ENCODE measurements around the gene MRPS14.
"Not testable (repeated sequence)": the region's sequence is repeated elsewhere in the genome, so short reads cannot be mapped to it uniquely, and the experiment has no call there.

The MRPS14 gene

DNA sequence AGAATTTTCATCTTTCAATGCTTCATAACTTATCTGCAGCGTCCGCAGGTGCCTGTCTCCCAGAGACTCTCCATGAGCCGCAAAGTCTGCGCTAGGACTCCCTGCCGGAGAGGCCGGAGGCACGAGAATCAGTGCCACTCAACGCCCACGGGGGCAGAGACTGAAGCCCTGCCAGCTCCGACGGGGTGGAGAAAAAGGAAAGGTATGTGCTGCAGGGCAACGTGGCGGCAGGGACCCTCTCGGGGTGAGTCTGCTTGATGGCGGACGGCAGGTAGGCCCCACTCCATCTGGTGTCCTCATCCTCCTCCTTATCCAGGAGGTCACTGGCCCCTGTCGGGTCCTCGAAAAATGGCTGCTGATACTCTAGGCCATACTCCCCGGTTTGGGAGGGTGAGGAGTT lies 21.9 kb upstream of the MRPS14 start:
- Histone ChIP-seq H3K27me3 (ENCODE audit: control insufficient read depth, insufficient read depth, low read length) (no peaks in the 10 kb centered on the region), H3K9ac (ENCODE audit: low read length) (no peak overlapping the region), H3K27ac (ENCODE audit: low read depth, low read length) (no peak overlapping the region), H3K4me1 (ENCODE audit: control insufficient read depth, insufficient read depth, low read length) (0 out of 2 replicates have a peak, but pooled peaks cover 3% of the 10 kb centered on the region), H3K4me3 (ENCODE audit: low read depth, low read length) (no peak overlapping the region), H3K36me3 (ENCODE audit: control insufficient read depth, insufficient read depth, low read length) (no peaks in the 10 kb centered on the region), H3K9me3 (ENCODE audit: control insufficient read depth, insufficient read depth, low read depth, low read length) (no peaks in the 10 kb centered on the region)

DNA sequence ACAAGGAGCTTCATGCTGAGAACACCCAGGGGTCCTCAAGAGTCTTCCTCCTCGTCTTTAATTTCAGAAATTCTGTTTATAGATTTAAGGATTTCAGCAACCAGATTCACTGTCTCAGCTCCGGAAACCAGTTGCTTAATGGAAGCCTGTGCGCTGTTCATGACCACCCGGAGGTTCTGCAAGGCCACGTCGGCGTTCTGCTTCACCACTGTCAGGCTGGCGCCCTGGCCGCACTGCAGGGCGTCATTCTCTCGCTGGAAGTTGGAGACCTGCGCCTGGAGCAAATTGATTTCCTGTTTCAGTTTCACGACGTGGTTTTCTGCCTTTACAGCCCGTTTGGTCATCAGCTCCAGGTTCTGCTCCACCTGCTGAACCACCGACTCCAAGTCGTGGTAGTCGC lies 21.4 kb upstream of the MRPS14 start:
- H3K27me3 ChIP-seq (ENCODE audit: control insufficient read depth, insufficient read depth, low read length); H3K4me1 ChIP-seq (ENCODE audit: control insufficient read depth, insufficient read depth, low read length); H3K4me3 ChIP-seq (ENCODE audit: low read depth, low read length); H3K36me3 ChIP-seq (ENCODE audit: control insufficient read depth, insufficient read depth, low read length); H3K9ac ChIP-seq (ENCODE audit: low read length); H3K9me3 ChIP-seq (ENCODE audit: control insufficient read depth, insufficient read depth, low read depth, low read length); H3K27ac ChIP-seq (ENCODE audit: low read depth, low read length): not testable (repeated sequence)

DNA sequence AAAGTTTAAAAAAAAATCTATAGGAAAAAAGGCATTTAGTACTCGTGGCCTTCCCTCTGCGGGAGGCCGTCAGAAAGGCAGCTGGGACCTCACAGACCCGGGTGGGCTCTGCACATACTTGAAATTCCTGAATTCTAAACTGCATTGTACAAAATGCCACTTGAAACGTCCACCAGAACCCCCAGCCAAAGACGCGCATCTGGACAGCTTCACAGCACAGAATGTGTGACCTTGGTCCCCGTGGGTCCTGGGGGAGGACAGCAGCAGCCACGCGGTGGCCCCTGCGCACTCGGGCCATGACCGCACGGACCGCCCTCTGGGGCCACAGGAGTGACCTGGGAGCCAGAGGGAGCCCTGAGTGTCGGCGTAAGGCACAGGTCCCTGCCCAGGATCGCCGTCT lies 20.6 kb upstream of the MRPS14 start:
- no peaks in the 10 kb centered on the region for H3K36me3 ChIP-seq (ENCODE audit: control insufficient read depth, insufficient read depth, low read length)
- no peak overlapping the region for H3K9ac ChIP-seq (ENCODE audit: low read length)
- 0 out of 2 replicates have a peak, but pooled peaks cover 3% of the 10 kb centered on the region for H3K4me1 ChIP-seq (ENCODE audit: control insufficient read depth, insufficient read depth, low read length)
- H3K9me3 ChIP-seq (ENCODE audit: control insufficient read depth, insufficient read depth, low read depth, low read length) = no peaks in the 10 kb centered on the region
- H3K4me3 ChIP-seq (ENCODE audit: low read depth, low read length) = no peak overlapping the region
- H3K27me3 ChIP-seq (ENCODE audit: control insufficient read depth, insufficient read depth, low read length) = no peaks in the 10 kb centered on the region
- no peak overlapping the region for H3K27ac ChIP-seq (ENCODE audit: low read depth, low read length)

DNA sequence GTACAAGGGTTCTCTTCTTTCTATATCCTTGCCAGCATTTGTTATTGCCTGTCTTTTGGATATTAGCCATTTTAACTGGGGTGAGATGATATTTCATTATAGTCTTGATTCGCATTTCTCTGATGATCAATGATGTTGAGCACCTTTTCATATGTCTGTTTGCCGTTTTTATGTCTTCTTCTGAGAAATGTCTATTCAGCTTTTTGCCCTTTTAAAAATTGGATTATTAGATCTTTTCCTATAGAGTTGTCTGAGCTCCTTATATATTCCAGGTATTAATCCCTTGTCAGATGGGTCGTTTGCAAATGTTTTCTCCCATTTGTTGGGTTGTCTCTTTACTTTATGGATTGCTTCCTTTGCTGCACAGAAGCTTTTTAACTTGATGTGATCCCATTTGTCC lies 19.4 kb upstream of the MRPS14 start:
- 0 out of 2 replicates have a peak, but pooled peaks cover 3% of the 10 kb centered on the region for H3K4me1 ChIP-seq (ENCODE audit: control insufficient read depth, insufficient read depth, low read length)
- H3K27ac ChIP-seq (ENCODE audit: low read depth, low read length) = no peak overlapping the region
- no peak overlapping the region for H3K4me3 ChIP-seq (ENCODE audit: low read depth, low read length)
- H3K27me3 ChIP-seq (ENCODE audit: control insufficient read depth, insufficient read depth, low read length) = no peaks in the 10 kb centered on the region
- no peak overlapping the region for H3K9ac ChIP-seq (ENCODE audit: low read length)
- no peaks in the 10 kb centered on the region for H3K9me3 ChIP-seq (ENCODE audit: control insufficient read depth, insufficient read depth, low read depth, low read length)
- H3K36me3 ChIP-seq (ENCODE audit: control insufficient read depth, insufficient read depth, low read length) = no peaks in the 10 kb centered on the region

DNA sequence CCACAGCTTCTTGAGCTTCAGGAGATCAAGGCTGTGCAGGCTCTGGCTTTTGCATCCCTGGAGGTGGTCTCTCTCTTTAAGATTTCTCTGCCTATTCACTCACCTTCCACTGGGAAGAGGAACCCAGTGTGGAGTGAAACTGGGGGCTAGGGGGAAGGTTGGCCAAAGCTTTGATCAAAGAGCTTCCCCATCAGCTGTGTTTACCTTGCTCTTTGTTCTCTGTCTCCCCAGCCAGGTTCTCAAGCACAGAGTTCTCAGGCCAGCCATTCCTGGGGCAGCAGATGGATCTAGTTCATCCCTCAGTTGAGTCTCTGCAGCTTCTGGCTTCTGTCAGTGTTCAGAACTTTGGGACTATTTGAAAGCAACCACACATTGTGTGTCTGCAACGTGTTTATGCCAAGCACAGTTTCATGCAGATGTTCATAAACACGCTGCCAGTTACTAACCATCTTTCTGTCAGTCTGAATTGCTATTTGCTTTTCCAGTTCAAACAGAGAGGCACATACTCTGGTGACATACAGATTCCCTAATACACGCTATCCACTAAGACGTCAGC lies 17.2 kb upstream of the MRPS14 start:
- Histone ChIP-seq H3K27me3 (ENCODE audit: control insufficient read depth, insufficient read depth, low read length) (no peaks in the 10 kb centered on the region), H3K27ac (ENCODE audit: low read depth, low read length) (no peak overlapping the region), H3K9me3 (ENCODE audit: control insufficient read depth, insufficient read depth, low read depth, low read length) (no peaks in the 10 kb centered on the region), H3K4me3 (ENCODE audit: low read depth, low read length) (no peak overlapping the region), H3K4me1 (ENCODE audit: control insufficient read depth, insufficient read depth, low read length) (peaks cover 19% of the 10 kb centered on the region), H3K9ac (ENCODE audit: low read length) (no peak overlapping the region), H3K36me3 (ENCODE audit: control insufficient read depth, insufficient read depth, low read length) (no peaks in the 10 kb centered on the region)

DNA sequence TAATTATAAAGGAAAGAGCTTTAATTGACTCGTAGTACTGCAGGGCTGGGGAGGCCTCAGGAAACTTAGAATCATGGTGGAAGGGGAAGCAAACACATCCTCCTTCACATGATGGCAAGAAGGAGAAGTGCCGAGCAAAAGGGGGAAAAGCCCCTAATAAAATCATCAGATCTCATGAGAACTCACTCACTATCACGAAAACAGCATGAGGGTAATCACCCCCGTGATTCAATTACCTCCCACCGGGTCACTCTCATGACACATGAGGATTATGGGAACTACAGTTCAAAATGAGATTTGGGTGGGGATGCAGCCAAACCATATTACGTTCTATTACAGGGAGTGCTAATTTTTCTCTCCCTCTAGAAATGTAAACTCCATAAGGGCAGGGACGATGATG lies 14.2 kb upstream of the MRPS14 start:
- Histone ChIP-seq H3K4me3 (ENCODE audit: low read depth, low read length) (no peak overlapping the region), H3K27me3 (ENCODE audit: control insufficient read depth, insufficient read depth, low read length) (no peaks in the 10 kb centered on the region), H3K36me3 (ENCODE audit: control insufficient read depth, insufficient read depth, low read length) (no peaks in the 10 kb centered on the region), H3K9ac (ENCODE audit: low read length) (no peak overlapping the region), H3K27ac (ENCODE audit: low read depth, low read length) (no peak overlapping the region), H3K4me1 (ENCODE audit: control insufficient read depth, insufficient read depth, low read length) (peaks cover 16% of the 10 kb centered on the region), H3K9me3 (ENCODE audit: control insufficient read depth, insufficient read depth, low read depth, low read length) (no peaks in the 10 kb centered on the region)

DNA sequence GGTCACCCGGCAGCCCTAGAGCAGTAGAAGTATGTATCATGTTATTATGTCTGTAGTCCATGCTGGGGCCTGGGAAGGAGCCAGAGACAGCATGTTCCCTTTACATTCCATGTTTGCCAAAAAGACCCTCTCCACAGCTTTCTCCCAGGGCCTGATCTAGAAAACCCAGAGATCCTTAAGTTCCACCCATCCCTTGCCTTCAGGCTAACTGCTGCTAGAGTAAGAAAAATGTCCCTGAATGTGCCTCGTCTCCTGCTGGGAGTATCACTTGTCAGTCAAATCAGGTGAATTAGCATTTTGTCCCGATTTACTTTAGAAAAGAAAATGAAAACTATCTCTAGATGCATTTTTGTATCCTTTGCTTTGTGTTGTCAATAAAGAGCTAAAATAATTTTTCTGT lies 13.3 kb upstream of the MRPS14 start:
- H3K36me3 ChIP-seq (ENCODE audit: control insufficient read depth, insufficient read depth, low read length) = no peaks in the 10 kb centered on the region
- no peak overlapping the region for H3K4me3 ChIP-seq (ENCODE audit: low read depth, low read length)
- no peaks in the 10 kb centered on the region for H3K9me3 ChIP-seq (ENCODE audit: control insufficient read depth, insufficient read depth, low read depth, low read length)
- H3K9ac ChIP-seq (ENCODE audit: low read length) = no peak overlapping the region
- H3K4me1 ChIP-seq (ENCODE audit: control insufficient read depth, insufficient read depth, low read length) = peaks cover 16% of the 10 kb centered on the region
- no peaks in the 10 kb centered on the region for H3K27me3 ChIP-seq (ENCODE audit: control insufficient read depth, insufficient read depth, low read length)
- no peak overlapping the region for H3K27ac ChIP-seq (ENCODE audit: low read depth, low read length)

DNA sequence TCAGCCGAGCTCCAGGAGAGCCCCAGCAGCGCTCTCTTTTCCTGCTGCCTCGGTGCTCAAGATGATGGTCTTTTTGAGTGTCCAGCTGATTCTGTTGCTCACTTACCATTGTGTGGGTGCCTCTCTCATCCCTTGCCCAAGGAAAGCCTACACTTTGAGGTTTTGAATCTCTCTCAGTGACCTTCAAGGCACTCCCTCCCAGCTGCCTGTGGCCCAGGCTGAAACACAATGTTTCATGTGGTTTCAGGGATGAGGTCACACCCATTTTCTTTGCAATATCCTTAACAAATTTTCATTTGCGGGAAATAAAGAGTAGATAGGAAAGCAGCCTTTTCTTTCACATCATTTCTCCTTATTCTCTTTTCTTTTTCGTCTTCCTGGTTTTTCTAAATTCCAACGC lies 12.6 kb upstream of the MRPS14 start:
- no peak overlapping the region for H3K27ac ChIP-seq (ENCODE audit: low read depth, low read length)
- H3K4me3 ChIP-seq (ENCODE audit: low read depth, low read length) = no peak overlapping the region
- no peaks in the 10 kb centered on the region for H3K9me3 ChIP-seq (ENCODE audit: control insufficient read depth, insufficient read depth, low read depth, low read length)
- no peaks in the 10 kb centered on the region for H3K27me3 ChIP-seq (ENCODE audit: control insufficient read depth, insufficient read depth, low read length)
- H3K36me3 ChIP-seq (ENCODE audit: control insufficient read depth, insufficient read depth, low read length) = no peaks in the 10 kb centered on the region
- H3K4me1 ChIP-seq (ENCODE audit: control insufficient read depth, insufficient read depth, low read length) = peaks cover 16% of the 10 kb centered on the region
- no peak overlapping the region for H3K9ac ChIP-seq (ENCODE audit: low read length)

DNA sequence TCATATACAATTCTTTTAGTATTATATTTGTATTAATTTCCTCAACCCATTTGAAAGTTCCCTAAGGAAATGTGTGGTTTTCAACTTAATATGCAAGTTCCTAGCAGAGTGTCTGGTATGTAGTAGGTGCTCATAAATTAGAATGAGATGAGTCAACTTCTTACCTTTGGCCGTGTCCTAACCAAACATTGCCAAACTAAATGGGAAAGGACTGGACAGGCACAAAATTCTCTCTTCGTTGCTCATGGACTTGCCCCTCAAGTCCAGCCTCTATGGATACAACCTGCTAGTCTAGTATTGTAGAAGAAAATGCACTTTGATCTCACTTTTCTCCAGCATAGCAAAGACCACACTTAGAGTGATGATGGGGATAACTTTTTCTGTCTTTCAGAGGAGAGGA lies 11.6 kb upstream of the MRPS14 start:
- H3K27ac ChIP-seq (ENCODE audit: low read depth, low read length) = no peak overlapping the region
- H3K36me3 ChIP-seq (ENCODE audit: control insufficient read depth, insufficient read depth, low read length) = no peaks in the 10 kb centered on the region
- no peak overlapping the region for H3K9ac ChIP-seq (ENCODE audit: low read length)

DNA sequence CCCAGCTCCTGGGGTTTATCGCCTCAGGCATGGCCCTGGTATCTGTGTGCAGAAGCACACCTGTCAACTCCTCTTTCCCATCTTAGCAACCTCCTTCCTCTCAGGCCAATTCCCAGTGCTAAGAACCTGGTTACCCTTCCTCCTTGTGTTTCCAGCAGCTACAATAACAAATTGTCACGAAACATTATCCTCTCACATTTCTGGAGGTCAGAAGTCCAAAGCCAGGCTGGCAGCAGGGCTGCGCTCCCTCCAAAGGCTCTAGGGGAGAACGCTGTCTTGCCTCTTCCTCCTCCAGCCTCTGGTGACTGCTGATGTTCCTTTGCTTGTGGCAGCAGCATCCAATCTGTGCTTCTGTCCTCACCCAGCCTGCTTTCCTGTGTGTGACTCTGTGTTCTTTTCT lies 10.7 kb upstream of the MRPS14 start:
- Histone ChIP-seq H3K4me3 (ENCODE audit: low read depth, low read length) (no peak overlapping the region), H3K4me1 (ENCODE audit: control insufficient read depth, insufficient read depth, low read length) (peaks cover 19% of the 10 kb centered on the region), H3K9ac (ENCODE audit: low read length) (no peak overlapping the region), H3K27me3 (ENCODE audit: control insufficient read depth, insufficient read depth, low read length) (no peaks in the 10 kb centered on the region), H3K27ac (ENCODE audit: low read depth, low read length) (no peak overlapping the region), H3K9me3 (ENCODE audit: control insufficient read depth, insufficient read depth, low read depth, low read length) (no peaks in the 10 kb centered on the region), H3K36me3 (ENCODE audit: control insufficient read depth, insufficient read depth, low read length) (no peaks in the 10 kb centered on the region)

More for the DNA sequence above, 11.6 kb upstream of the MRPS14 start:
- H3K9me3 ChIP-seq (ENCODE audit: control insufficient read depth, insufficient read depth, low read depth, low read length) = no peaks in the 10 kb centered on the region
- H3K27me3 ChIP-seq (ENCODE audit: control insufficient read depth, insufficient read depth, low read length) = no peaks in the 10 kb centered on the region
- no peak overlapping the region for H3K4me3 ChIP-seq (ENCODE audit: low read depth, low read length)
- peaks cover 16% of the 10 kb centered on the region for H3K4me1 ChIP-seq (ENCODE audit: control insufficient read depth, insufficient read depth, low read length)

DNA sequence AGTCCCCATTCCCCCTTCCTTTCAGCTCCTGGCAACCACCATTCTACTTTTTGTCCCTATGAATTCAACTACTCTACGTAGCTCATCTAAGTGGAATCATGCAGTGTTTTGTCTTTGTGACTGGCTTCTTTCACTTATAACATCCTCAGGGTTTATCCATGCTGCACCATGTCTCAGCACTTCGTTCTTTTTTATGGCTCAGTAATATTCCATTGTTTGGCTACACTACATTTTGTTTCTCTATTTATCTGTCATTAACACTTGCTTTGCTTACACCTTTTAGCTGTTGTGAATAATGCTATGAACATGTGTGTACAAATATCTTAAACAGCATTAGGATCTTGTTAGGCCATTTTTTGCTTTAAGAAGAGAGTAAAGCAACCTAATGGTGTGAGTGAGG lies 1.5 kb upstream of the MRPS14 start:
- no peaks in the 10 kb centered on the region for H3K36me3 ChIP-seq (ENCODE audit: control insufficient read depth, insufficient read depth, low read length)
- peaks cover 7% of the 10 kb centered on the region; the same call in 1 of the 2 replicates for H3K4me1 ChIP-seq (ENCODE audit: control insufficient read depth, insufficient read depth, low read length)
- no peaks in the 10 kb centered on the region for H3K9me3 ChIP-seq (ENCODE audit: control insufficient read depth, insufficient read depth, low read depth, low read length)
- H3K4me3 ChIP-seq (ENCODE audit: low read depth, low read length) = no peak overlapping the region
- no peaks in the 10 kb centered on the region for H3K27me3 ChIP-seq (ENCODE audit: control insufficient read depth, insufficient read depth, low read length)
- no peak overlapping the region for H3K9ac ChIP-seq (ENCODE audit: low read length)
- no peak overlapping the region for H3K27ac ChIP-seq (ENCODE audit: low read depth, low read length)

DNA sequence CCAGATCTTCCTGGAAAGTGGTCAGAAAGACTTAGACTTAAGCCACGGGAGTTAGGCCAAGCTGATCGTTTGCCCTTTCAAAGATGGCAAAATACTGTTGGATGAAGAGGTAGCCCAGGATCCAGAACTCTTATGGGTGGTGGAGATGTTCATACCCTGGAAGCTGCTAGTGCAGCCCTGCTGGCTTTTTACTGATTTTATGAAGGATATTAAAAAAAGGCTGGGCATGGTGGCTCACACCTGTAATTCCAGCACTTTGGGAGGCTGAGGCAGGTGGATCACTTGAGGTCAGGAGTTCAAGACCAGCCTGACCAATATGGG lies 657 bp upstream of the MRPS14 start:
- H3K9me3 ChIP-seq (ENCODE audit: control insufficient read depth, insufficient read depth, low read depth, low read length); H3K27me3 ChIP-seq (ENCODE audit: control insufficient read depth, insufficient read depth, low read length); H3K36me3 ChIP-seq (ENCODE audit: control insufficient read depth, insufficient read depth, low read length); H3K4me1 ChIP-seq (ENCODE audit: control insufficient read depth, insufficient read depth, low read length): not testable (repeated sequence)
- H3K4me3 ChIP-seq (ENCODE audit: low read depth, low read length) = peak overlapping the region; percentile 87
- peak overlapping the region; percentile 88 for H3K9ac ChIP-seq (ENCODE audit: low read length)
- peak overlapping the region; percentile 65; the same call in 1 of the 2 replicates for H3K27ac ChIP-seq (ENCODE audit: low read depth, low read length)

Measured in HUES6 (cell line).